ENCODE data around the gene ENDOU. TPM values are rescaled to one million over a fixed set of nuclear protein-coding genes. Genes with fewer than 3 reads are reported as not detected.

Gene ENDOU
- total and polyA plus RNA-seq, 5 donors from 2014 or later = 0.45 TPM; not detected in 4

DNA sequence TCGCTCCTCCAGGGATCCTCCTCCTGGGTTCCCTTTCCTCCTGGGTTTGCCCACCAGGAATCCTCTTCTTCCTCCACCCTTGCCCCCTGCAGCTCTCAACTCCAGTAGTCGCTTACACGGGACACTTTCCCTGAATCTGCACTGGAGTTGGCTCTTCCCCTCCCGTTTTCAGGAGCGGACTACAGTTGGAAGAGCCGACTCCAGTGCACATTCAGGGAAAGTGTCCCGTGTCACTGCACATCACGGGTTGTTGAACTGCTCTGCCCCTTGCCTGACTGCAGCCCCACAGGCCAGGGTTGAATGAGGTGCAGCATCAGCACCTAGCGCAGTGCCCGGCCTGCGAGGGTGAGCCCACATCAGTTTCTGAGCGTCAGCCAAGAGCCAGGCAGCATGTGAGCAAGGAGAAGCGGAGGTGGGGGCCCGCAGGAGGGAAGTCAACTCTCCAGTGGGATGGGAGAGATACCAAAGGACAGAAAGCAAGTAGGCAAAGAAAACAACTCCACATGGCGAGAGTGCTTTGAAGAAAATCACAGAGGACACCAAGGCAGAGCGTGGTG lies 20.3 kb upstream of the ENDOU start:
- Histone ChIP-seq H3K4me3 (ENCODE audit: low read depth, low read length) (no peak overlapping the region), H3K36me3 (ENCODE audit: control insufficient read depth, insufficient read depth, low read length) (no peaks in the 10 kb centered on the region), H3K9me3 (ENCODE audit: control insufficient read depth in 2 of 2, low read length in 2 of 2) (no peaks in the 10 kb centered on the region), H3K27ac (ENCODE audit: insufficient read depth, low read length, poor library complexity, severe bottlenecking) (no peak overlapping the region), H3K27me3 (ENCODE audit: control insufficient read depth, insufficient read depth, low read length) (no peaks in the 10 kb centered on the region), H3K4me1 (ENCODE audit: control insufficient read depth, insufficient read depth, low read length, poor library complexity, severe bottlenecking) (peaks cover 12% of the 10 kb centered on the region)
- Mint-ChIP-seq H3K27ac (no peak overlapping the region), H3K4me3 (no peak overlapping the region), H3K36me3 (no peaks in the 10 kb centered on the region), H3K4me1 (peaks cover 0 to 29% (median 6%) of the 10 kb centered on the region in 4 donors), H3K27me3 (peaks cover 6% of the 10 kb centered on the region), H3K9me3 (no peaks in the 10 kb centered on the region)
- DNase-seq = no peak
- no peak for ATAC-seq (ENCODE audit: low read depth in 2 of 2)

DNA sequence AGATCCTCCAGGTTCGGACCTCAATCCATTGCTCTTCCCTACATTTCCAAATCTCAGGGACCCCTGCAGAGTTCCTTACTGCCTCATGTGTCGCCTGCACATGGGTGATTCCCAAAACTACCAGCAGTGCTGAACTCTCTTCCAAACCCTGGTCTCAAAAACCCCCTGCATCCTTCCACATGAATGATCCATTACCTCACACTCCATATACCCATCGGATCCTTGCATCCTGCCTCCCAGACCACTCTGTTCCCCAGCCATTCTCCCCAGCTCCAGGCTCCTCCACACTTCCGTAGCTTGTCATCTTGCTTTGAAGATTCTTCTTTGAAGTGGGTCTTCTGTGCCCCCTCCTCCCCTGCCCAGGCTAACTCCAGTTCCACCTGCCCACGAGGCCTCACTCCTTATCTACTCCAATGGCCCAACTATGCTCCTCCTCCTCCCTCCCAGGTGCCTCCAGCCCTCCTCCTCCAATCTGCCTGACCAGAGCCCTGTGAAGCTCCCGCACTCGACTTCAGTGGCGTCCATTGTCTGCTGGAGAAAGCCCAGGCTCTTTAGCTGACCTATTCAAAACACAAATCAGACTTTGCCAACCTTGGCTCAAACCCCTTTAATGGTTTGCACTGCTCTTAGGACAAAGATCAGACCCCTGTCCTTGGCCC lies 19.6 kb upstream of the ENDOU start:
- DNase-seq (no peak), ATAC-seq (ENCODE audit: low read depth in 2 of 2) (no peak)
- H3K9me3 Mint-ChIP-seq = no peaks in the 10 kb centered on the region
- Histone ChIP-seq H3K27me3 (ENCODE audit: control insufficient read depth, insufficient read depth, low read length) (no peaks in the 10 kb centered on the region), H3K4me1 (ENCODE audit: control insufficient read depth, insufficient read depth, low read length, poor library complexity, severe bottlenecking) (peaks cover 12% of the 10 kb centered on the region), H3K27ac (ENCODE audit: insufficient read depth, low read length, poor library complexity, severe bottlenecking) (no peak overlapping the region), H3K9me3 (ENCODE audit: control insufficient read depth in 2 of 2, low read length in 2 of 2) (no peaks in the 10 kb centered on the region), H3K4me3 (ENCODE audit: low read depth, low read length) (no peak overlapping the region), H3K36me3 (ENCODE audit: control insufficient read depth, insufficient read depth, low read length) (no peaks in the 10 kb centered on the region)
- H3K4me1 Mint-ChIP-seq = peaks cover 0 to 36% (median 6%) of the 10 kb centered on the region in 4 donors
- no peak overlapping the region for H3K4me3 Mint-ChIP-seq
- H3K36me3 Mint-ChIP-seq = no peaks in the 10 kb centered on the region
- H3K27me3 Mint-ChIP-seq = peaks cover 6% of the 10 kb centered on the region
- H3K27ac Mint-ChIP-seq = no peak overlapping the region

DNA sequence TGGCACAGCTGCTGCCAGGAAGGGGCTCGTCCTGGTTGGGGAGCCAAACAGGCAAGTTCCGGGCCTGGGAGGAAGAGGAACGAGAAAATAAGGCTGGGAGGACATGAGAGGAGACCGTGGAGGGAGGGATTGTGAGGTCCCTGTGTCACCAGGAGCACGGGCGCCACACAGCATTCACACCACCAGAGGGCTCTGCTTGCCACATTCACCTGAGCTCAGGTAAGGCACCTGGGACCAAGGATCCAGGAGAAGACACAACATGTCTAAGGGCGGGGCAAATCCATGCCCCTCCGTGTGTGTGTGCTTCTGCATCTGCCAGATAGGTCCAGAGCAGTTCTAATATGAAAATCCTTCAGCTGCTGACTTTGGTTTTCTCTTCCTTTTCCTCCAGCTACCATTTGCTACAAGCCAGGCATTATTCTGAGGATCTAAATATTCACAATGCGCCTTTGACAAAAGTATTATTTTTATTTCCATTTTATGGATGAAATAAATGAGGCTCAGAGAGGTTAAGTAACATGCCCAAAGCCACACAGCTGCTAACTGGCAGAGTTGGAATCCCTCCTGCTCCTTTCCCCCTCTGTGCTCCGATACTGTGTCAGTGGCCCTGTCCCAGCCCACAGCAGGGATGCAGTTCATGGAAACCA lies 18.8 kb upstream of the ENDOU start:
- no peak overlapping the region for H3K27ac Mint-ChIP-seq

DNA sequence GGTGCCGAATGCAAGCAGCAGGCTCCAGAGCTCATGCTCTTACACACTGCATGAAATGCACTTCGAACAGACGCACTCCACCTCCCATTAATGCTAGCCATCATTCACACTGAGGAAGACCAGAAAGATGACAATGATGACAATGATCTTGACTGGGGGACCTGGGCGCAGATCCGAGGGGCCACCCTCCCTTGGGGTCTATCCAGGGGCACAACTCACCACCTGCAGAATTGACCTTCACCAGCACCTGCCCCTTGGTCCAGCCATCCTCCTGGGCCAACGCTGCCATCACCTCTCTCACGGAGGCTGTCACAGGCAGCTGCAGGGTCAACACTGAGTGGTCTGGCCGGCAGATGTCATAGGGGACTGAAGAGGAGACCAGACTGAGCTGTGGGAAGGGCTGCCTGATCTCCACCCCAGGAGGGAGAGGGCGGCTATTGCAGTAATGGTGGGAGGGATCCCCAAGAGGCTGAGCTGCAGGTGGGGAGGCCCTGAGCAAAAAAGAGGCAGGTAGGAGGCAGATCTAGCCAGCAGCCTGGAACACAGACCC lies 18.1 kb upstream of the ENDOU start:
- ATAC-seq (ENCODE audit: low read depth in 2 of 2) (no peak), DNase-seq (no peak)
- no peak overlapping the region for H3K4me3 Mint-ChIP-seq
- no peaks in the 10 kb centered on the region for H3K9me3 Mint-ChIP-seq
- H3K36me3 ChIP-seq (ENCODE audit: control insufficient read depth, insufficient read depth, low read length) = no peaks in the 10 kb centered on the region
- no peak overlapping the region for H3K27ac ChIP-seq (ENCODE audit: insufficient read depth, low read length, poor library complexity, severe bottlenecking)
- peaks cover 0 to 45% (median 8%) of the 10 kb centered on the region in 4 donors for H3K4me1 Mint-ChIP-seq
- no peak overlapping the region for H3K27ac Mint-ChIP-seq
- H3K4me3 ChIP-seq (ENCODE audit: low read depth, low read length) = no peak overlapping the region
- H3K9me3 ChIP-seq (ENCODE audit: control insufficient read depth in 2 of 2, low read length in 2 of 2) = no peaks in the 10 kb centered on the region
- peaks cover 6% of the 10 kb centered on the region for H3K27me3 Mint-ChIP-seq
- H3K27me3 ChIP-seq (ENCODE audit: control insufficient read depth, insufficient read depth, low read length) = no peaks in the 10 kb centered on the region
- H3K36me3 Mint-ChIP-seq = no peaks in the 10 kb centered on the region
- peaks cover 16% of the 10 kb centered on the region for H3K4me1 ChIP-seq (ENCODE audit: control insufficient read depth, insufficient read depth, low read length, poor library complexity, severe bottlenecking)

More for the DNA sequence above, 18.8 kb upstream of the ENDOU start:
- Mint-ChIP-seq H3K9me3 (no peaks in the 10 kb centered on the region), H3K4me3 (no peak overlapping the region), H3K36me3 (no peaks in the 10 kb centered on the region), H3K27me3 (peaks cover 6% of the 10 kb centered on the region), H3K4me1 (peaks cover 0 to 41% (median 8%) of the 10 kb centered on the region in 4 donors)
- Histone ChIP-seq H3K36me3 (ENCODE audit: control insufficient read depth, insufficient read depth, low read length) (no peaks in the 10 kb centered on the region), H3K27ac (ENCODE audit: insufficient read depth, low read length, poor library complexity, severe bottlenecking) (no peak overlapping the region), H3K27me3 (ENCODE audit: control insufficient read depth, insufficient read depth, low read length) (no peaks in the 10 kb centered on the region), H3K4me3 (ENCODE audit: low read depth, low read length) (no peak overlapping the region), H3K9me3 (ENCODE audit: control insufficient read depth in 2 of 2, low read length in 2 of 2) (no peaks in the 10 kb centered on the region), H3K4me1 (ENCODE audit: control insufficient read depth, insufficient read depth, low read length, poor library complexity, severe bottlenecking) (peaks cover 12% of the 10 kb centered on the region)
- ATAC-seq (ENCODE audit: low read depth in 2 of 2) = peak; percentile 43 to 49
- DNase-seq = peak; percentile 48 to 66 (median 60)

DNA sequence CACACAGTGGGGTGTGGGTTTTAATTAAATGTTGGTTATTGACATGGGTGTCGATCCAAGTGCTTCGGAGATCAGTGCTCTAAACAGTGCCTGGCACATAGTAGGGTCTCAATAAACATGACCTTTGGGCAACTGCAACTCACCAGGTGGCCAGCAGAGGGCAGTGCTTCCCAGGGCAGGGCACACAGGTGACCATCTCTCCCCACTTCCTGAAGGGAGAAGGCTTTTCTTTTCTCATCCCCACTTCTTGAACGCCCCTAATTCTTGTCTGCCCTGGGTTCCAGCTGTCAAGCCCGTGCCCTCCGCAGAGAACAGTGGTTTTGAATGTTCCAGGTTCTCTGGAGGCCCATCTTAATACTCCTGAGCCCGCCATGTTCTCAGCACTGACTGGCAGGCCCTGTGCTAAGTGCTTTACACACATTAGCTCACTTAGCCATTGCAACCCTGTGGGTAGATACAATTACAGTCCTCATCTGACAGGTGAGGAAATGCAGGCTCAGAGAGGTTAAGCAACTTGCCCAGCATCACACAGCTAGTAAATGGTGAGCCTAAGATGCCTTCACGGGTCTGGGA lies 17.0 kb upstream of the ENDOU start:
- Histone ChIP-seq H3K9me3 (ENCODE audit: control insufficient read depth in 2 of 2, low read length in 2 of 2) (no peaks in the 10 kb centered on the region), H3K27ac (ENCODE audit: insufficient read depth, low read length, poor library complexity, severe bottlenecking) (no peak overlapping the region), H3K4me1 (ENCODE audit: control insufficient read depth, insufficient read depth, low read length, poor library complexity, severe bottlenecking) (peaks cover 16% of the 10 kb centered on the region), H3K4me3 (ENCODE audit: low read depth, low read length) (no peak overlapping the region), H3K36me3 (ENCODE audit: control insufficient read depth, insufficient read depth, low read length) (no peaks in the 10 kb centered on the region), H3K27me3 (ENCODE audit: control insufficient read depth, insufficient read depth, low read length) (no peaks in the 10 kb centered on the region)
- DNase-seq (peak; percentile 64 to 68 (median 66)), ATAC-seq (ENCODE audit: low read depth in 2 of 2) (peak; percentile 49 to 52)
- Mint-ChIP-seq H3K36me3 (no peaks in the 10 kb centered on the region), H3K4me1 (peaks cover 0 to 45% (median 8%) of the 10 kb centered on the region in 4 donors), H3K9me3 (no peaks in the 10 kb centered on the region), H3K27me3 (peaks cover 6% of the 10 kb centered on the region), H3K27ac (no peak overlapping the region), H3K4me3 (no peak overlapping the region)

DNA sequence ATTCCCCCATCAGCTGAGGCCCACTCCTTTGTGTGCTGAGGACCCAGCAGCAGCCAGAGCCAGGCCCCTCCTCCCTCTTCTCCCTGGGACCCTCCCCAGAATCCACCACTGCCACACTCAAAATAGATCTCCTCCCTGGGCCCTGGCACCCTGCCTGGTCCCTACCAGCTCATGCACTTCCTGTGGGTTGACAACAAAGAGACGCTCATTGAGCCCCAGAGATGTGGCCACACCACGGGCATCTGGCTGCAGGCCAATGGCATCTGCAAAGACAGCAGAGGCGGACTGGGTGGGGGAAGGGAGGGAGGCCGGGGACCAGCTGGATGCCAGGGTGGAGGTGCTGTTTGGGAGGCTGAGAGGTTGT lies 16.0 kb upstream of the ENDOU start:
- H3K4me3 Mint-ChIP-seq = peak overlapping the region; percentile 23 to 57 (median 49)
- H3K27ac ChIP-seq (ENCODE audit: insufficient read depth, low read length, poor library complexity, severe bottlenecking) = no peak overlapping the region
- peak; percentile 54 to 65 for ATAC-seq (ENCODE audit: low read depth in 2 of 2)

DNA sequence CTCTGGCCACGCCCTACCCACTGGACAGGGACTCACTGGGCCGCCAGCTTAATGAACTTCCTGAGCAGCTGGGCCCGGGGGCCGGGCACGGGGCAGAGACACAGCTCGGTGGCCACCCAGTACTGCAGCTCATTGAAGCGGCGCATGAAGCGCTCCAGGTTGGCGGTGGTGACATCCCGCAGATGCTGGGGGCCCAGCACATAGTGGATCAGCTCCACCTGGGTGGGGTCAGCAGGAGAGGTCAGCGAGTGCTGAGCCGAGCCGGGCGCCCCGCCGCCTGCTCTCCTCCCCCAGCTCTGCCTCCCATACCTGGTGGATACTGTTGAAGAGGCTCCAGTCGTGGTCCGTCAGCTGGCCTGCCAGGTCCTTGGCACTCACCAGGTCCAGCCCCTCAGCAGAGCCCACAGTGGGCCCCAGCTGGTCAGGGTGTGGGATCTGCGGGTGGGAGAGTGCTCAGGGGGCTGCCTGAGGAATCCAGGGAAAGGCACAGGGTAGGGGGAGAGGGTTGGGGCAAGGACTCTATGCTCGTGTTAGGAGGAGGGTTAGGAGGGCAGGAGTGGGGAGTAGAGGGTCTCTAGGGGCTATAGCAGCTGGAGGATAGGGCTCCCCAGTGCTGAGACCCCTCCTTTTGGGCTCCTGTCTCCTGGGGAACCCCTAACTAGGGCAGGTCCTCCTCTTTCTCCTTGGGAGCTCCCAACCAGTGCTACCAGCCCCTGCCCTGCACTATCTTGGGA lies 15.5 kb upstream of the ENDOU start:
- DNase-seq (no peak), ATAC-seq (ENCODE audit: low read depth in 2 of 2) (no peak)
- no peaks in the 10 kb centered on the region for H3K36me3 Mint-ChIP-seq
- Histone ChIP-seq H3K27ac (ENCODE audit: insufficient read depth, low read length, poor library complexity, severe bottlenecking) (no peak overlapping the region), H3K9me3 (ENCODE audit: control insufficient read depth in 2 of 2, low read length in 2 of 2) (no peaks in the 10 kb centered on the region), H3K36me3 (ENCODE audit: control insufficient read depth, insufficient read depth, low read length) (no peaks in the 10 kb centered on the region), H3K27me3 (ENCODE audit: control insufficient read depth, insufficient read depth, low read length) (no peaks in the 10 kb centered on the region), H3K4me1 (ENCODE audit: control insufficient read depth, insufficient read depth, low read length, poor library complexity, severe bottlenecking) (peaks cover 16% of the 10 kb centered on the region), H3K4me3 (ENCODE audit: low read depth, low read length) (no peak overlapping the region)
- peak overlapping the region in 2 of 3 donors; percentile 67 to 72 for H3K27ac Mint-ChIP-seq
- H3K4me3 Mint-ChIP-seq = peak overlapping the region in 3 of 4 donors; percentile 23 to 57 (median 42)
- H3K9me3 Mint-ChIP-seq = no peaks in the 10 kb centered on the region
- peaks cover 6% of the 10 kb centered on the region for H3K27me3 Mint-ChIP-seq
- H3K4me1 Mint-ChIP-seq = peaks cover 0 to 45% (median 8%) of the 10 kb centered on the region in 4 donors

More for the DNA sequence above, 16.0 kb upstream of the ENDOU start:
- Mint-ChIP-seq H3K4me1 (peaks cover 0 to 45% (median 8%) of the 10 kb centered on the region in 4 donors), H3K9me3 (no peaks in the 10 kb centered on the region), H3K27me3 (peaks cover 6% of the 10 kb centered on the region), H3K36me3 (no peaks in the 10 kb centered on the region), H3K27ac (peak overlapping the region; percentile 43 to 72 (median 59))
- no peak overlapping the region for H3K4me3 ChIP-seq (ENCODE audit: low read depth, low read length)
- H3K36me3 ChIP-seq (ENCODE audit: control insufficient read depth, insufficient read depth, low read length) = no peaks in the 10 kb centered on the region
- H3K4me1 ChIP-seq (ENCODE audit: control insufficient read depth, insufficient read depth, low read length, poor library complexity, severe bottlenecking) = peaks cover 16% of the 10 kb centered on the region
- peak; percentile 41 to 63 (median 52) for DNase-seq
- no peaks in the 10 kb centered on the region for H3K9me3 ChIP-seq (ENCODE audit: control insufficient read depth in 2 of 2, low read length in 2 of 2)
- H3K27me3 ChIP-seq (ENCODE audit: control insufficient read depth, insufficient read depth, low read length) = no peaks in the 10 kb centered on the region

Measured in CD4-positive, CD25-positive, alpha-beta regulatory T cell (primary cell).